Liver (tissue), 9 donors: ENCODE data around the gene SMCO3. TPM values are rescaled to one million over a fixed set of nuclear protein-coding genes. Genes with fewer than 3 reads are reported as not detected.

ENCODE experiments used
- DNase-seq: peaks from one replicate; pipeline ENCODE4 v3.0.0-alpha.2; 2017; ENCODE audit warnings: low spot score
- H3K27ac ChIP-seq, 2 donors: one replicate each; pipeline ENCODE4 v1.7.0; 2013; ENCODE audit warnings: inconsistent platforms in 2 of 2, low read length in 2 of 2, control low read depth in 1 of 2, low read depth in 1 of 2, mild to moderate bottlenecking in 1 of 2
- H3K27me3 ChIP-seq, 4 donors: one replicate each; pipeline versions ENCODE4 v1.6.1 to v1.7.0; 2013; ENCODE audit warnings: low read length in 3 of 4, inconsistent platforms in 1 of 4, mild to moderate bottlenecking in 1 of 4, moderate library complexity in 1 of 4; ENCODE audit not compliant: control insufficient read depth in 4 of 4, insufficient read depth in 4 of 4
- H3K36me3 ChIP-seq, 4 donors: one replicate each; pipeline versions ENCODE4 v1.6.1 to v1.7.0; 2013; ENCODE audit warnings: low read length in 3 of 4, mild to moderate bottlenecking in 3 of 4, low read depth in 1 of 4, moderate library complexity in 1 of 4; ENCODE audit not compliant: control insufficient read depth in 4 of 4, insufficient read depth in 3 of 4
- H3K4me1 ChIP-seq, 4 donors: one replicate each; pipeline versions ENCODE4 v1.6.1 to v1.7.0; 2013; ENCODE audit warnings: low read length in 3 of 4, mild to moderate bottlenecking in 3 of 4, moderate library complexity in 1 of 4; ENCODE audit not compliant: control insufficient read depth in 4 of 4, insufficient read depth in 4 of 4
- H3K4me3 ChIP-seq, 3 donors: one replicate each; pipeline versions ENCODE4 v1.6.1 to v1.7.0; 2013; ENCODE audit warnings: low read length in 3 of 3, control low read depth in 1 of 3, low read depth in 1 of 3, mild to moderate bottlenecking in 1 of 3
- H3K9ac ChIP-seq, 2 donors: one replicate each; pipeline ENCODE4 v1.7.0; 2013; ENCODE audit warnings: low read length in 2 of 2, mild to moderate bottlenecking in 2 of 2, moderate library complexity in 2 of 2, control low read depth in 1 of 2, low read depth in 1 of 2
- H3K9me3 ChIP-seq, 4 donors: one replicate each; pipeline versions ENCODE4 v1.6.1 to v1.7.0; 2013; ENCODE audit warnings: low read length in 3 of 4; ENCODE audit not compliant: control insufficient read depth in 4 of 4
- ATF3 ChIP-seq: IDR thresholded peaks from 2 replicates; pipeline ENCODE4 v1.6.1; 2016; ENCODE audit warnings: antibody characterized with exemption
- EGR1 ChIP-seq, 2 donors: IDR thresholded peaks; 2 replicates each; pipeline ENCODE4 v1.6.1; 2016 to 2018; ENCODE audit warnings: antibody characterized with exemption in 2 of 2, low read depth in 2 of 2
- FOXA1 ChIP-seq: IDR thresholded peaks from 2 replicates; pipeline ENCODE4 v1.6.1; 2016; ENCODE audit warnings: antibody characterized with exemption
- FOXA2 ChIP-seq: IDR thresholded peaks from 2 replicates; pipeline ENCODE4 v1.6.1; 2016; ENCODE audit warnings: antibody characterized with exemption
- GABPA ChIP-seq, 2 donors: IDR thresholded peaks in 1 of 2; conservative IDR thresholded peaks in 1 of 2; 2 replicates each; pipeline ENCODE4 v1.6.1; 2016; ENCODE audit warnings: antibody characterized with exemption in 2 of 2, mild to moderate bottlenecking in 1 of 2, moderate library complexity in 1 of 2
- HNF4A ChIP-seq, 2 donors: conservative IDR thresholded peaks; 2 replicates each; pipeline ENCODE4 v1.6.1; 2016; ENCODE audit warnings: antibody characterized with exemption in 2 of 2, mild to moderate bottlenecking in 2 of 2
- HNF4G ChIP-seq: IDR thresholded peaks from 2 replicates; pipeline ENCODE4 v1.6.1; 2016; ENCODE audit warnings: antibody characterized with exemption
- JUND ChIP-seq, 2 donors: IDR thresholded peaks; 2 replicates each; pipeline ENCODE4 v1.6.1; 2016; ENCODE audit warnings: antibody characterized with exemption in 2 of 2
- NR2F2 ChIP-seq: IDR thresholded peaks from 2 replicates; pipeline ENCODE4 v1.6.1; 2016; ENCODE audit warnings: antibody characterized with exemption
- RAD21 ChIP-seq, 2 donors: IDR thresholded peaks; 2 replicates each; pipeline ENCODE4 v1.6.1; 2016; ENCODE audit warnings: antibody characterized with exemption in 2 of 2, mild to moderate bottlenecking in 2 of 2
- RXRA ChIP-seq, 2 donors: IDR thresholded peaks; 2 replicates each; pipeline ENCODE4 v1.6.1; 2017 to 2018; ENCODE audit warnings: antibody characterized with exemption in 2 of 2, mild to moderate bottlenecking in 1 of 2
- SP1 ChIP-seq: IDR thresholded peaks from 2 replicates; pipeline ENCODE4 v1.6.1; 2018; ENCODE audit warnings: antibody characterized with exemption, mild to moderate bottlenecking
- TAF1 ChIP-seq: conservative IDR thresholded peaks from 2 replicates; pipeline ENCODE4 v1.6.1; 2016; ENCODE audit warnings: antibody characterized with exemption, mild to moderate bottlenecking
- YY1 ChIP-seq: IDR thresholded peaks from 2 replicates; pipeline ENCODE4 v1.6.1; 2016; ENCODE audit warnings: antibody characterized with exemption, mild to moderate bottlenecking
- ZBTB33 ChIP-seq: IDR thresholded peaks from 2 replicates; pipeline ENCODE4 v1.6.1; 2016; ENCODE audit warnings: antibody characterized with exemption
- WGBS: extraction: QIAGEN DNeasy Blood & Tissue Kit; methylation state at CpG from one replicate; pipeline ENCODE4 v1.1.7; 2013; 5-methylcytosine and 5-hydroxymethylcytosine counted together
- polyA plus RNA-seq, 2 donors: library from polyadenylated mRNA; stranded (reverse) in 1 of 2; unstranded in 1 of 2; fragments of 200-250 nt in 1 of 2; fragments of >200 nt in 1 of 2; fragmentation: Nextera tagmentation in 1 of 2; extraction: Ambion mirVana in 1 of 2; gene quantifications; one replicate each; pipeline versions ENCODE4 v1.2.1 to v1.2.3, GENCODE V29; 2013 to 2015
- total RNA-seq, 2 donors: library from RNA; depleted of rRNA; stranded (reverse); fragments of >200 nt; gene quantifications; one replicate each; pipeline ENCODE4 v1.2.3, GENCODE V29; 2014
- TF ChIP-seq, protein P1 (sequence below): IDR thresholded peaks from 2 replicates; pipeline ENCODE4 v1.6.1; 2016; ENCODE audit warnings: antibody characterized with exemption
- TF ChIP-seq, protein P2 (sequence below): IDR thresholded peaks from 2 replicates; pipeline ENCODE4 v1.6.1; 2016; ENCODE audit warnings: antibody characterized with exemption, mild to moderate bottlenecking
- TF ChIP-seq, protein P3 (sequence below): fragments of 150-350 bp; IDR thresholded peaks from 2 replicates; pipeline ENCODE4 v1.5.1; 2017; ENCODE audit warnings: improper control_type of control experiment, low read depth, low read length; ENCODE audit not compliant: missing input control
- donor health status: healthy.
- donor health status: healthy.
- donor health status: healthy.
- donor health status: healthy.
- donor health status: healthy.

Gene SMCO3
- total and polyA plus RNA-seq, 4 donors: 0.17 to 0.93 (median 0.56) TPM

GRCh38 chr12:14846876-14847580 is 33.0 kb upstream of the SMCO3 start:
- DNase-seq: no peak
- H3K4me1 ChIP-seq: peaks cover 0 to 16% (median 10%) of the 10 kb centered on the region in 4 donors
- TF ChIP-seq NR2F2: peak; percentile 53
- TF ChIP-seq ZBTB33: no peak
- TF ChIP-seq RXRA (IDR thresholded peaks at IDR 0.05): peak in 1 of 2 donors; percentile 20
- no peak for TF ChIP-seq TAF1
- TF ChIP-seq, protein P1, sequence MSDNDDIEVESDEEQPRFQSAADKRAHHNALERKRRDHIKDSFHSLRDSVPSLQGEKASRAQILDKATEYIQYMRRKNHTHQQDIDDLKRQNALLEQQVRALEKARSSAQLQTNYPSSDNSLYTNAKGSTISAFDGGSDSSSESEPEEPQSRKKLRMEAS: peak; percentile 10
- TF ChIP-seq HNF4G: no peak
- TF ChIP-seq, protein P2, sequence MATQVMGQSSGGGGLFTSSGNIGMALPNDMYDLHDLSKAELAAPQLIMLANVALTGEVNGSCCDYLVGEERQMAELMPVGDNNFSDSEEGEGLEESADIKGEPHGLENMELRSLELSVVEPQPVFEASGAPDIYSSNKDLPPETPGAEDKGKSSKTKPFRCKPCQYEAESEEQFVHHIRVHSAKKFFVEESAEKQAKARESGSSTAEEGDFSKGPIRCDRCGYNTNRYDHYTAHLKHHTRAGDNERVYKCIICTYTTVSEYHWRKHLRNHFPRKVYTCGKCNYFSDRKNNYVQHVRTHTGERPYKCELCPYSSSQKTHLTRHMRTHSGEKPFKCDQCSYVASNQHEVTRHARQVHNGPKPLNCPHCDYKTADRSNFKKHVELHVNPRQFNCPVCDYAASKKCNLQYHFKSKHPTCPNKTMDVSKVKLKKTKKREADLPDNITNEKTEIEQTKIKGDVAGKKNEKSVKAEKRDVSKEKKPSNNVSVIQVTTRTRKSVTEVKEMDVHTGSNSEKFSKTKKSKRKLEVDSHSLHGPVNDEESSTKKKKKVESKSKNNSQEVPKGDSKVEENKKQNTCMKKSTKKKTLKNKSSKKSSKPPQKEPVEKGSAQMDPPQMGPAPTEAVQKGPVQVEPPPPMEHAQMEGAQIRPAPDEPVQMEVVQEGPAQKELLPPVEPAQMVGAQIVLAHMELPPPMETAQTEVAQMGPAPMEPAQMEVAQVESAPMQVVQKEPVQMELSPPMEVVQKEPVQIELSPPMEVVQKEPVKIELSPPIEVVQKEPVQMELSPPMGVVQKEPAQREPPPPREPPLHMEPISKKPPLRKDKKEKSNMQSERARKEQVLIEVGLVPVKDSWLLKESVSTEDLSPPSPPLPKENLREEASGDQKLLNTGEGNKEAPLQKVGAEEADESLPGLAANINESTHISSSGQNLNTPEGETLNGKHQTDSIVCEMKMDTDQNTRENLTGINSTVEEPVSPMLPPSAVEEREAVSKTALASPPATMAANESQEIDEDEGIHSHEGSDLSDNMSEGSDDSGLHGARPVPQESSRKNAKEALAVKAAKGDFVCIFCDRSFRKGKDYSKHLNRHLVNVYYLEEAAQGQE: no peak
- TF ChIP-seq JUND (IDR thresholded peaks at IDR 0.05): no peak
- TF ChIP-seq RAD21 (IDR thresholded peaks at IDR 0.05): peak in 1 of 2 donors; percentile 22
- TF ChIP-seq GABPA (IDR thresholded peaks at IDR 0.05 in 1 of 2, conservative IDR thresholded peaks at IDR 0.05 in 1 of 2): no peak
- TF ChIP-seq ATF3: no peak
- TF ChIP-seq YY1: no peak
- no peak for TF ChIP-seq FOXA1
- TF ChIP-seq, protein P3, sequence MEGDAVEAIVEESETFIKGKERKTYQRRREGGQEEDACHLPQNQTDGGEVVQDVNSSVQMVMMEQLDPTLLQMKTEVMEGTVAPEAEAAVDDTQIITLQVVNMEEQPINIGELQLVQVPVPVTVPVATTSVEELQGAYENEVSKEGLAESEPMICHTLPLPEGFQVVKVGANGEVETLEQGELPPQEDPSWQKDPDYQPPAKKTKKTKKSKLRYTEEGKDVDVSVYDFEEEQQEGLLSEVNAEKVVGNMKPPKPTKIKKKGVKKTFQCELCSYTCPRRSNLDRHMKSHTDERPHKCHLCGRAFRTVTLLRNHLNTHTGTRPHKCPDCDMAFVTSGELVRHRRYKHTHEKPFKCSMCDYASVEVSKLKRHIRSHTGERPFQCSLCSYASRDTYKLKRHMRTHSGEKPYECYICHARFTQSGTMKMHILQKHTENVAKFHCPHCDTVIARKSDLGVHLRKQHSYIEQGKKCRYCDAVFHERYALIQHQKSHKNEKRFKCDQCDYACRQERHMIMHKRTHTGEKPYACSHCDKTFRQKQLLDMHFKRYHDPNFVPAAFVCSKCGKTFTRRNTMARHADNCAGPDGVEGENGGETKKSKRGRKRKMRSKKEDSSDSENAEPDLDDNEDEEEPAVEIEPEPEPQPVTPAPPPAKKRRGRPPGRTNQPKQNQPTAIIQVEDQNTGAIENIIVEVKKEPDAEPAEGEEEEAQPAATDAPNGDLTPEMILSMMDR: no peak
- TF ChIP-seq HNF4A (conservative IDR thresholded peaks at IDR 0.05): peak in 1 of 2 donors; percentile 26
- TF ChIP-seq FOXA2: peak; percentile 19
- TF ChIP-seq SP1: no peak
- TF ChIP-seq EGR1 (IDR thresholded peaks at IDR 0.05; ENCODE audit: low read depth in 2 of 2): no peak

More at GRCh38 chr12:14846876-14847580, 33.0 kb upstream of the SMCO3 start:
- Histone ChIP-seq H3K27ac (no peak overlapping the region), H3K9ac (no peak overlapping the region), H3K27me3 (no peaks in the 10 kb centered on the region), H3K9me3 (no peaks in the 10 kb centered on the region), H3K36me3 (no peaks in the 10 kb centered on the region), H3K4me3 (no peak overlapping the region)
- 58% methylated on average over 4 of the region's 4 CpGs for WGBS
